Mesenchymal stem cell (in vitro differentiated cells and primary cell): Measurements from ENCODE around the gene DDX56.
"Not testable (repeated sequence)": the region's sequence is repeated elsewhere in the genome, so short reads cannot be mapped to it uniquely, and the experiment has no call there.

Experiments
- DNase-seq: peaks from one replicate; pipeline ENCODE4 v3.0.0-alpha.2; 2013
- H2AFZ ChIP-seq: one replicate; pipeline ENCODE4 v1.6.1; 2013; ENCODE audit warnings: low read depth, mild to moderate bottlenecking, control low read depth, inconsistent platforms, low read length, moderate library complexity
- H2AK5ac ChIP-seq: 2 replicates; pipeline ENCODE4 v1.6.1; 2013; ENCODE audit warnings: low read length, moderate library complexity, mild to moderate bottlenecking, inconsistent platforms; ENCODE audit not compliant: severe bottlenecking
- H2BK120ac ChIP-seq: one replicate; pipeline ENCODE4 v1.6.1; 2013; ENCODE audit warnings: low read depth, mild to moderate bottlenecking, inconsistent platforms, low read length, moderate library complexity
- H2BK12ac ChIP-seq, 2 experiments: one replicate each; pipeline ENCODE4 v1.6.1; 2013; ENCODE audit warnings: inconsistent platforms in 2 of 2, low read length in 2 of 2, mild to moderate bottlenecking in 2 of 2, moderate library complexity in 2 of 2, control low read depth in 1 of 2
- H2BK15ac ChIP-seq: one replicate; pipeline ENCODE4 v1.6.1; 2013; ENCODE audit warnings: mild to moderate bottlenecking, low read depth, inconsistent platforms; ENCODE audit not compliant: poor library complexity, severe bottlenecking
- H2BK5ac ChIP-seq: 2 replicates; pipeline ENCODE4 v1.6.1; 2013; ENCODE audit warnings: low read depth, mild to moderate bottlenecking, low read length, control low read depth, inconsistent platforms; ENCODE audit not compliant: poor library complexity, severe bottlenecking
- H3K14ac ChIP-seq, 2 experiments: one replicate each; pipeline ENCODE4 v1.6.1; 2013; ENCODE audit warnings: inconsistent platforms in 2 of 2, low read length in 2 of 2, control low read depth in 1 of 2, mild to moderate bottlenecking in 1 of 2, moderate library complexity in 1 of 2
- H3K18ac ChIP-seq, 2 experiments: one replicate each; pipeline ENCODE4 v1.6.1; 2013; ENCODE audit warnings: inconsistent platforms in 2 of 2, low read length in 2 of 2, control low read depth in 1 of 2, low read depth in 1 of 2, mild to moderate bottlenecking in 1 of 2
- H3K23ac ChIP-seq, 2 experiments: one replicate each; pipeline ENCODE4 v1.6.1; 2013; ENCODE audit warnings: inconsistent platforms in 2 of 2, low read length in 2 of 2, mild to moderate bottlenecking in 2 of 2, moderate library complexity in 2 of 2, control low read depth in 1 of 2
- H3K27ac ChIP-seq: 2 replicates; pipeline ENCODE4 v1.5.1; 2013; ENCODE audit warnings: mild to moderate bottlenecking, moderate library complexity, low read length, control low read depth, inconsistent platforms; ENCODE audit not compliant: poor library complexity, severe bottlenecking
- H3K27me3 ChIP-seq, 2 experiments: 2 replicates each; pipeline versions ENCODE4 v1.6.1 to v1.7.0; 2013; ENCODE audit warnings: low read length in 2 of 2, mild to moderate bottlenecking in 2 of 2, moderate library complexity in 2 of 2, control low read depth in 1 of 2, inconsistent platforms in 1 of 2; ENCODE audit not compliant: control insufficient read depth in 1 of 2, insufficient read depth in 1 of 2
- H3K36me3 ChIP-seq, 2 experiments: 2 replicates each; pipeline versions ENCODE4 v1.6.1 to v1.7.0; 2013; ENCODE audit warnings: low read length in 2 of 2, control low read depth in 1 of 2, inconsistent platforms in 1 of 2, low read depth in 1 of 2, mild to moderate bottlenecking in 1 of 2; ENCODE audit not compliant: insufficient read depth in 2 of 2, control insufficient read depth in 1 of 2
- H3K4ac ChIP-seq, 2 experiments: one replicate each; pipeline ENCODE4 v1.6.1; 2013; ENCODE audit warnings: inconsistent platforms in 2 of 2, low read length in 2 of 2, mild to moderate bottlenecking in 2 of 2, moderate library complexity in 2 of 2, control low read depth in 1 of 2, low read depth in 1 of 2
- H3K4me1 ChIP-seq: 2 replicates; pipeline ENCODE4 v1.6.1; 2013; ENCODE audit warnings: low read depth, low read length, control low read depth; ENCODE audit not compliant: control insufficient read depth, insufficient read depth
- H3K4me2 ChIP-seq: 2 replicates; pipeline ENCODE4 v1.6.1; 2013; ENCODE audit warnings: low read length, mild to moderate bottlenecking, inconsistent platforms; ENCODE audit not compliant: poor library complexity, severe bottlenecking
- H3K4me3 ChIP-seq, 2 experiments: 2 replicates each; pipeline versions ENCODE4 v1.5.1 to v1.7.0; 2013; ENCODE audit warnings: low read length in 2 of 2, mild to moderate bottlenecking in 2 of 2, control low read depth in 1 of 2, low read depth in 1 of 2; ENCODE audit not compliant: insufficient read depth in 1 of 2
- H3K79me1 ChIP-seq: replicated peaks from 2 replicates; pipeline ENCODE4 v1.6.1; 2013; ENCODE audit warnings: mild to moderate bottlenecking, control low read depth, low read length, inconsistent platforms; ENCODE audit not compliant: poor library complexity, severe bottlenecking
- H3K9ac ChIP-seq: 2 replicates; pipeline ENCODE4 v1.7.0; 2013; ENCODE audit warnings: mild to moderate bottlenecking, low read length, moderate library complexity
- H3K9me3 ChIP-seq: 2 replicates; pipeline ENCODE4 v1.7.0; 2013; ENCODE audit warnings: mild to moderate bottlenecking, low read length; ENCODE audit not compliant: control insufficient read depth
- H4K8ac ChIP-seq: one replicate; pipeline ENCODE4 v1.6.1; 2013; ENCODE audit warnings: inconsistent platforms, mild to moderate bottlenecking, low read length, moderate library complexity
- H4K91ac ChIP-seq: one replicate; pipeline ENCODE4 v1.6.1; 2013; ENCODE audit warnings: mild to moderate bottlenecking, low read length, inconsistent platforms
- WGBS: methylation state at CpG from one replicate; pipeline ENCODE4 v1.1.7; 2013; ENCODE audit warnings: mixed read lengths; 5-methylcytosine and 5-hydroxymethylcytosine counted together

Gene DDX56

GRCh38 chr7:44557485-44557884 lies 16.2 kb downstream of the DDX56 start:
- no peak overlapping the region for H3K4ac ChIP-seq
- H3K36me3 ChIP-seq, result no peaks in the 10 kb centered on the region
- H3K4me3 ChIP-seq, result no peak overlapping the region
- no peak overlapping the region for H2BK120ac ChIP-seq
- H3K4me1 ChIP-seq, result peaks cover 10% of the 10 kb centered on the region
- H3K27ac ChIP-seq, result no peak overlapping the region
- H3K14ac ChIP-seq, result no peak overlapping the region
- H3K18ac ChIP-seq, result no peak overlapping the region
- no peak overlapping the region for H3K23ac ChIP-seq
- DNase-seq, result no peak
- no peaks in the 10 kb centered on the region for H3K27me3 ChIP-seq
- no peak overlapping the region for H2BK12ac ChIP-seq
- H2BK15ac ChIP-seq, result no peak overlapping the region
- H3K9ac ChIP-seq, result no peak overlapping the region
- H2AK5ac ChIP-seq, result no peak overlapping the region
- H4K8ac ChIP-seq, result no peak overlapping the region
- no peak overlapping the region for H3K4me2 ChIP-seq
- no CpG with 5 or more reads among the region's 2 CpGs for WGBS
- H3K9me3 ChIP-seq, result no peaks in the 10 kb centered on the region
- no peak overlapping the region for H2BK5ac ChIP-seq
- H4K91ac ChIP-seq, result no peak overlapping the region
- H3K79me1 ChIP-seq, result no peaks in the 10 kb centered on the region
- H2AFZ ChIP-seq, result no peak overlapping the region

- Histone ChIP-seq H3K4me3 (no peak overlapping the region), H2BK12ac (no peak overlapping the region), H2BK5ac (no peak overlapping the region), H3K18ac (no peak overlapping the region), H3K4me2 (no peak overlapping the region), H4K8ac (no peak overlapping the region), H3K9me3 (no peaks in the 10 kb centered on the region), H3K4me1 (no peaks in the 10 kb centered on the region), H2AK5ac (no peak overlapping the region), H3K27me3 (peaks cover 0 to 3% of the 10 kb centered on the region in 2 experiments), H2BK120ac (no peak overlapping the region), H3K4ac (no peak overlapping the region), H3K23ac (no peak overlapping the region), H3K36me3 (no peaks in the 10 kb centered on the region), H3K27ac (no peak overlapping the region), H3K9ac (no peak overlapping the region), H3K14ac (no peak overlapping the region), H2BK15ac (no peak overlapping the region), H4K91ac (no peak overlapping the region), H3K79me1 (no peaks in the 10 kb centered on the region), H2AFZ (no peak overlapping the region)
- DNase-seq, result no peak
- 92% methylated on average over 2 of the region's 2 CpGs for WGBS
Measured at GRCh38 chr7:44555350-44555749, 18.4 kb downstream of the DDX56 start.

GRCh38 chr7:44552473-44553005 lies 21.2 kb downstream of the DDX56 start:
- not testable (repeated sequence) for H3K4ac ChIP-seq, H3K4me1 ChIP-seq, H3K9me3 ChIP-seq, H3K4me3 ChIP-seq, H2AFZ ChIP-seq, H3K23ac ChIP-seq, H3K14ac ChIP-seq, H3K18ac ChIP-seq, H3K4me2 ChIP-seq, H3K79me1 ChIP-seq, H3K9ac ChIP-seq, H2BK5ac ChIP-seq, DNase-seq, H4K91ac ChIP-seq, H3K27me3 ChIP-seq, H2BK15ac ChIP-seq, H2BK120ac ChIP-seq, H4K8ac ChIP-seq, H2BK12ac ChIP-seq, H3K36me3 ChIP-seq, H2AK5ac ChIP-seq, H3K27ac ChIP-seq
- WGBS, result 94% methylated on average over 1 of the region's 3 CpGs

- Histone ChIP-seq H2BK120ac (no peak overlapping the region), H3K79me1 (no peaks in the 10 kb centered on the region), H3K23ac (no peak overlapping the region), H3K14ac (no peak overlapping the region), H2BK5ac (no peak overlapping the region), H3K36me3 (no peaks in the 10 kb centered on the region), H3K9me3 (no peaks in the 10 kb centered on the region), H3K18ac (no peak overlapping the region), H2BK15ac (no peak overlapping the region), H2AFZ (no peak overlapping the region), H3K4me2 (no peak overlapping the region), H3K4me1 (peaks cover 2% of the 10 kb centered on the region), H4K91ac (no peak overlapping the region), H4K8ac (no peak overlapping the region), H3K27me3 (peaks cover 3 to 5% of the 10 kb centered on the region in 2 experiments), H3K9ac (no peak overlapping the region), H2AK5ac (no peak overlapping the region), H2BK12ac (no peak overlapping the region), H3K4ac (no peak overlapping the region), H3K4me3 (no peak overlapping the region), H3K27ac (no peak overlapping the region)
- WGBS, result 41% methylated on average over 2 of the region's 3 CpGs
- no peak for DNase-seq
Measured at GRCh38 chr7:44549457-44549856, 24.3 kb downstream of the DDX56 start.
